HL-60 (cell line): ENCODE measurements around the gene ZSCAN21.

ENCODE experiments used
- DNase-seq, 2 experiments: peaks; one replicate each; pipeline ENCODE4 v3.0.0-alpha.2; 2010 to 2020; ENCODE audit warnings: low read depth in 1 of 2, low spot score in 1 of 2
- H3K27ac ChIP-seq: fragments of 250-450 bp; sonication (Bioruptor Pico); replicated peaks from 2 replicates; pipeline ENCODE4 v1.5.1; 2020; ENCODE audit warnings: mild to moderate bottlenecking, moderate library complexity
- H3K27me3 ChIP-seq: fragments of 250-450 bp; sonication (Bioruptor Pico); 2 replicates; pipeline ENCODE4 v1.5.1; 2021; ENCODE audit warnings: mild to moderate bottlenecking, moderate library complexity; ENCODE audit not compliant: insufficient read depth, poor library complexity, severe bottlenecking
- H3K4me3 ChIP-seq: replicated peaks from 2 replicates; pipeline ENCODE4 v1.5.1; 2011; ENCODE audit warnings: mild to moderate bottlenecking, control low read depth, low read length; ENCODE audit not compliant: insufficient read depth
- CTCF ChIP-seq: IDR thresholded peaks from one replicate; pipeline ENCODE4 v1.5.1; 2011; ENCODE audit warnings: low read length, control low read depth, inconsistent platforms; ENCODE audit not compliant: insufficient read depth
- GABPA ChIP-seq: IDR thresholded peaks from 2 replicates; pipeline ENCODE4 v1.6.1; 2012; ENCODE audit warnings: low read depth
- POLR2AphosphoS5 ChIP-seq: IDR thresholded peaks from 2 replicates; pipeline ENCODE4 v1.6.1; 2012; ENCODE audit warnings: low read depth
- REST ChIP-seq: IDR thresholded peaks from 2 replicates; pipeline ENCODE4 v1.6.1; 2012; ENCODE audit warnings: low read depth; ENCODE audit not compliant: insufficient replicate concordance
- SPI1 ChIP-seq: IDR thresholded peaks from 2 replicates; pipeline ENCODE4 v1.6.1; 2012; ENCODE audit warnings: low read depth, mild to moderate bottlenecking, borderline replicate concordance

The ZSCAN21 gene

DNA sequence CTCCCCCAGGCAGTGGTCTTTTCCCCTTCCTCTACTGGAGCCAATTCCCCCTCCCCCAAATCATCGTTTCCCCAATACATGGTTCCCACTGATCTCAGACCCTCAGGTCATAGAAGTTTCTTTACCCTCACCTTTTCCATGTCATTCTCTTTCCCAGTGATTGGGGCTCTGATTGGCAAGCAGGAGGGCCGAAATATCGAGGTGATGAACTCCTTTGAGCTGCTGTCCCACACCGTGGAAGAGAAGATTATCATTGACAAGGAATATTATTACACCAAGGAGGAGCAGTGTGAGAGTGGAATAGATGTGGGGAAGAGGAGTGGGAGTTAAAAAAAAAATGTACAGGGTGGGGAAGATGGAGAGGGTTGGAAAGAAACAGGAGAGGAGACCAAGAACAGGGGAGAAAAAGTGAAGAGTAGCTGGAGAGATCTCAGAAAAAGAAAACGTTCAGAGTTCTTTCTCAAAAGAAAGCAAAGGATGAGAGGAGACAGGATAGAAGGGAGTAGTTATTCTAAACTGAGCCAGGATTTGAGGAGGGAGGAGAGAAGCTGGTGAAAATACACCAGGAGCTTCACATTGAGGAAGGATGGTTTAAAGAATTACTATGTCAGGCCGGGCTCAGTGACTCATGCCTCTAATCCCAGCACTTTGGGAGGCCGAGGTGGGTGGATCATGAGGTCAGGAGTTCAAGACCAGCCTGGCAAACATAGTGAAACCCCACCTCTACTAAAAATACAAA lies 40.1 kb downstream of the ZSCAN21 start:
- DNase-seq, result no peak

GRCh38 chr7:100090527-100091410 lies 41.2 kb downstream of the ZSCAN21 start:
- Histone ChIP-seq H3K27me3 (no peaks in the 10 kb centered on the region), H3K27ac (no peak overlapping the region), H3K4me3 (no peak overlapping the region)
- TF ChIP-seq CTCF, result no peak
- no peak for TF ChIP-seq GABPA
- TF ChIP-seq SPI1, result no peak
- no peak; the same call in 1 of the 2 replicates for TF ChIP-seq POLR2AphosphoS5
- no peak for TF ChIP-seq REST
- no peak for DNase-seq

More for the DNA sequence above, 40.1 kb downstream of the ZSCAN21 start:
- Histone ChIP-seq H3K4me3 (peak overlapping the region; percentile 94), H3K27ac (peak overlapping the region; percentile 80), H3K27me3 (no peaks in the 10 kb centered on the region)
- no peak for TF ChIP-seq POLR2AphosphoS5
- no peak for TF ChIP-seq CTCF

GRCh38 chr7:100091411-100092181 lies 42.0 kb downstream of the ZSCAN21 start:
- H3K4me3 ChIP-seq, result no peak overlapping the region
- TF ChIP-seq SPI1 (no peak), GABPA (no peak), POLR2AphosphoS5 (peak; percentile 93), REST (no peak), CTCF (no peak)
- H3K27me3 ChIP-seq, result no peaks in the 10 kb centered on the region
- no peak overlapping the region for H3K27ac ChIP-seq
- DNase-seq, result peak; percentile 34 to 44
